GM23248 (cell line): ENCODE data around the gene STK32B.

Experiments
- EZH2 ChIP-seq: fragments of 200-600 bp; sonication (generic); IDR thresholded peaks from 2 replicates; pipeline ENCODE4 v1.6.1; 2018; ENCODE audit warnings: antibody characterized with exemption, mild to moderate bottlenecking; ENCODE audit not compliant: insufficient read depth, poor library complexity, severe bottlenecking
- EZH2phosphoT487 ChIP-seq: fragments of 200-600 bp; sonication (generic); IDR thresholded peaks from 2 replicates; pipeline ENCODE4 v1.6.1; 2018; ENCODE audit warnings: antibody characterized with exemption, moderate library complexity, mild to moderate bottlenecking, low read depth; ENCODE audit not compliant: insufficient read depth

DNA sequence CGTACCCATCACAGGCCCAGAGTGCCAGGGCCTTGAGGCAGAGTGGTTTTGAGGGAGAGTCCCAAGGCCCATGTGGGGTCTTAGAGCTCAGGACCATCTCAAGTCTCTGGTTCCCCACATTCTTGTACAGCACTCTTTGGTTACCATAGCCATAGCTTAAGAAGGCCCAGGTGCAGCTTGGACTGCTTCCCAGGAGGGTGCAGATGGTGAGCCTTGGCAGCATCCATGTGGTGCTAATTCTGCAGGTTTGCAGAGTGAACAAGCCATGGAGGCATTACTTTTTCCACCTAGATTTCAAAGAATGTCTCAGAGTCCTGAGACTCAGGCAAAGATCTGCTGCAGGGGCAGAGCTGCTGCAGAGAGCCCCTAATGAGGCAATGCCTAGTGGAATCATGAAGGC is 171.7 kb downstream of the STK32B start:
- TF ChIP-seq EZH2 (no peak), EZH2phosphoT487 (no peak)
